Stimulated activated CD8-positive, alpha-beta memory T cell treated with anti-CD3 and anti-CD28 coated beads, Interleukin-12 subunit alpha, Interleukin-12 subunit beta, amount 100 ng/mL, for 24 hours (primary cell): ENCODE results near the gene PEX5.
"Not testable (repeated sequence)": the region's sequence is repeated elsewhere in the genome, so short reads cannot be mapped to it uniquely, and the experiment has no call there.

ENCODE experiments used
- DNase-seq: peaks from one replicate; pipeline ENCODE4 v3.0.0-alpha.2; 2020; ENCODE audit errors: extremely low read depth

Gene PEX5

GRCh38 chr12:7160183-7160582 is 29.3 kb upstream of the PEX5 start:
- DNase-seq: no peak

GRCh38 chr12:7161327-7161726 is 28.2 kb upstream of the PEX5 start:
- DNase-seq: no peak

GRCh38 chr12:7161811-7162210 is 27.7 kb upstream of the PEX5 start:
- DNase-seq: no peak

GRCh38 chr12:7162691-7163114 is 26.8 kb upstream of the PEX5 start:
- DNase-seq: no peak

GRCh38 chr12:7169951-7170350 is 19.5 kb upstream of the PEX5 start:
- DNase-seq: no peak

GRCh38 chr12:7171854-7172253 is 17.6 kb upstream of the PEX5 start:
- DNase-seq: no peak

- no peak for DNase-seq
Observed at GRCh38 chr12:7175493-7175892, 14.0 kb upstream of the PEX5 start.

- no peak for DNase-seq
Observed at GRCh38 chr12:7176595-7176994, 12.9 kb upstream of the PEX5 start.

GRCh38 chr12:7178481-7178880 is 11.0 kb upstream of the PEX5 start:
- no peak for DNase-seq

- DNase-seq: no peak
Observed at GRCh38 chr12:7180685-7181084, 8.8 kb upstream of the PEX5 start.

GRCh38 chr12:7186058-7186457 is 3.4 kb upstream of the PEX5 start:
- DNase-seq: not testable (repeated sequence)

GRCh38 chr12:7188562-7189397 is 706 bp upstream of the PEX5 start:
- peak; percentile 33 for DNase-seq

GRCh38 chr12:7190268-7191055 is 976 bp downstream of the PEX5 start:
- no peak for DNase-seq

- no peak for DNase-seq
Observed at GRCh38 chr12:7193674-7194073, 4.2 kb downstream of the PEX5 start.

GRCh38 chr12:7197841-7198240 is 8.4 kb downstream of the PEX5 start:
- DNase-seq: no peak

- DNase-seq: no peak
Observed at GRCh38 chr12:7203109-7203508, 13.6 kb downstream of the PEX5 start.

GRCh38 chr12:7205091-7205490 is 15.6 kb downstream of the PEX5 start:
- DNase-seq: no peak

- DNase-seq: no peak
Observed at GRCh38 chr12:7206691-7207090, 17.2 kb downstream of the PEX5 start.

- no peak for DNase-seq
Observed at GRCh38 chr12:7207866-7208625, 18.6 kb downstream of the PEX5 start.

- no peak for DNase-seq
Observed at GRCh38 chr12:7209958-7210357, 20.5 kb downstream of the PEX5 start.

- DNase-seq: no peak
Observed at GRCh38 chr12:7210642-7211151, 21.2 kb downstream of the PEX5 start.

GRCh38 chr12:7212678-7213077 is 23.2 kb downstream of the PEX5 start:
- no peak for DNase-seq
